Panc1 (cell line): ENCODE data around the gene CSTB. TPM values are rescaled to one million over a fixed set of nuclear protein-coding genes. Genes with fewer than 3 reads are reported as not detected.

ENCODE experiments used
- ATAC-seq: fragments of 200-7000 bp; cut with Tn5 transposase; 2 replicates; pipeline ENCODE4 v1.9.1; 2020; ENCODE audit warnings: mild to moderate bottlenecking, moderate library complexity
- BruUV-seq: library from RNA; stranded (reverse); fragments of 400-500 nt; replicated peaks from 2 replicates; lab custom pipeline; 2021; lab: Mats Ljungman, UMichigan
- CTCF ChIA-PET: fragments of 300-600 bp; sonication (Branson Sonifier 250); formaldehyde crosslinking; loops from one replicate; lab custom pipeline; 2022; ENCODE audit warnings: antibody characterized with exemption; lab: Charles Lee
- POLR2A ChIA-PET: fragments of 300-600 bp; sonication (Branson Sonifier 250); formaldehyde crosslinking; loops from one replicate; lab custom pipeline; 2022; ENCODE audit warnings: antibody characterized with exemption; lab: Charles Lee
- DNase-seq: peaks from one replicate; pipeline ENCODE4 v3.0.0-alpha.2; 2010; ENCODE audit warnings: low read depth, low spot score
- H3K27ac ChIP-seq: 2 replicates; pipeline ENCODE4 v1.5.1; 2011; ENCODE audit warnings: mild to moderate bottlenecking, low read length, inconsistent platforms
- H3K27me3 ChIP-seq: fragments of 200-500 bp; sonication (Bioruptor generic); 2 replicates; pipeline ENCODE4 v1.6.0; 2014; ENCODE audit warnings: low read length, inconsistent platforms; ENCODE audit not compliant: control insufficient read depth, insufficient read depth
- H3K36me3 ChIP-seq: fragments of 200-500 bp; sonication (Bioruptor generic); 2 replicates; pipeline ENCODE4 v1.5.1; 2014; ENCODE audit warnings: inconsistent platforms, mild to moderate bottlenecking, low read length, moderate library complexity; ENCODE audit not compliant: control insufficient read depth, insufficient read depth
- H3K4me1 ChIP-seq: 2 replicates; pipeline ENCODE4 v1.5.1; 2011; ENCODE audit warnings: inconsistent platforms, mild to moderate bottlenecking, low read length, moderate library complexity; ENCODE audit not compliant: control insufficient read depth, insufficient read depth
- H3K4me3 ChIP-seq, 2 experiments: 2 replicates each; pipeline ENCODE4 v1.5.1; 2011 to 2012; ENCODE audit warnings: low read depth in 2 of 2, low read length in 2 of 2, mild to moderate bottlenecking in 2 of 2, inconsistent platforms in 1 of 2, moderate library complexity in 1 of 2
- H3K9me3 ChIP-seq: fragments of 200-500 bp; sonication (Bioruptor generic); 2 replicates; pipeline ENCODE4 v1.5.1; 2014; ENCODE audit warnings: low read depth, mild to moderate bottlenecking, inconsistent platforms, low read length, moderate library complexity; ENCODE audit not compliant: control insufficient read depth, insufficient read depth
- POLR2AphosphoS5 ChIP-seq: IDR thresholded peaks from 2 replicates; pipeline ENCODE4 v1.6.1; 2012; ENCODE audit warnings: mild to moderate bottlenecking, low read depth, low read length, moderate library complexity
- SIN3A ChIP-seq: IDR thresholded peaks from 2 replicates; pipeline ENCODE4 v1.6.1; 2012; ENCODE audit warnings: low read depth, mild to moderate bottlenecking, low read length, moderate library complexity, borderline replicate concordance; ENCODE audit not compliant: insufficient read depth
- TCF7L2 ChIP-seq: IDR thresholded peaks from 2 replicates; pipeline ENCODE4 v1.6.1; 2011; ENCODE audit warnings: mild to moderate bottlenecking, low read depth, low read length, inconsistent platforms
- in situ Hi-C: cut with HindIII; loops from 2 replicates; pipeline ENCODE4 v1.10.0; 2016; ENCODE audit warnings: low sequenced_read_pairs, low pct_unique_long_range_greater_than_20kb
- intact Hi-C: fragments of 100-400 bp; cut with micrococcal nuclease; formaldehyde crosslinking; loops from one replicate; pipeline ENCODE4 v1.10.0; 2022; ENCODE audit not compliant: unreplicated experiment
- total RNA-seq: library from RNA; stranded (reverse); gene quantifications from one replicate; pipeline ENCODE4 v1.2.1, GENCODE V29; 2021; ENCODE audit not compliant: unreplicated experiment
- TF ChIP-seq, protein P1 (sequence below): fragments of 450-650 bp; IDR thresholded peaks from 2 replicates; pipeline ENCODE4 v1.5.1; 2017; ENCODE audit warnings: mild to moderate bottlenecking
- TF ChIP-seq, protein P2 (sequence below), 2 experiments: IDR thresholded peaks; 2 replicates each; pipeline ENCODE4 v1.6.1; 2011 to 2012; ENCODE audit warnings: low read depth in 2 of 2, control low read depth in 1 of 2, low read length in 1 of 2, mild to moderate bottlenecking in 1 of 2, moderate library complexity in 1 of 2; ENCODE audit not compliant: insufficient read depth in 1 of 2

Gene CSTB
- total RNA-seq, 1 experiment from 2014 or later, result 72.5 TPM

DNA sequence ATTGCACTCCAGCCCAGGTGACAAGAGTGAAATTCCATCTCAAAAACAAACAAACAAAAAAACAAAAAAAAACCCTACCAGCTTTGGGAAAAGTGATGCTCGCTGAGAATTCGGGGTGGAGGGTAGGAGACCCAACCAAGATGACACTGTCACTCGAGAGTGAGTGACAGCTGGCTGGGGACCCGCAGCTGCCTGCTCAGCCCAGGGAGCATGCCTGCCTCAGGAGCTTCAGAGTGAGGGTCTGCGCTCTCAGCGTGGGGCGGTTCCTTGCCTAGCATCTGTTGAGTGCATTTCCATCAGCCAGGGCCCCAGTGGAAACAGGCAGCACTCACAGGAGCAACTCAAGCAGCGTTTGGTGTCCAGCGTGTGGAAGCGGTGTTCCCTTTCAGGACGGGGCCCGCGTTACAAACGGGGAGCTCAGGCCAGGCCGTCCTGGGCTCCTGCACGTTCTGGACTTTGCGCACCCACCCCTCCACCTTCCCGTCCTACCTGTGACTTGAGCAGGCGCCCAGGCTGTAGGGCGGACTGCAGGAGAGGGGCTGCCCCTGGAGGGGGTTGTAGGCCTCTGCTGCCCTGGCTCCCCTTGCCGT, 5.9 kb downstream of the CSTB start:
- ChIA-PET POLR2A (no interaction called here), CTCF (no interaction called here)
- no peaks in the 10 kb centered on the region for H3K27me3 ChIP-seq
- intact Hi-C loops (no loop called here), in situ Hi-C loops (no loop called here)
- no peak overlapping the region for H3K4me3 ChIP-seq
- TF ChIP-seq, protein P1, sequence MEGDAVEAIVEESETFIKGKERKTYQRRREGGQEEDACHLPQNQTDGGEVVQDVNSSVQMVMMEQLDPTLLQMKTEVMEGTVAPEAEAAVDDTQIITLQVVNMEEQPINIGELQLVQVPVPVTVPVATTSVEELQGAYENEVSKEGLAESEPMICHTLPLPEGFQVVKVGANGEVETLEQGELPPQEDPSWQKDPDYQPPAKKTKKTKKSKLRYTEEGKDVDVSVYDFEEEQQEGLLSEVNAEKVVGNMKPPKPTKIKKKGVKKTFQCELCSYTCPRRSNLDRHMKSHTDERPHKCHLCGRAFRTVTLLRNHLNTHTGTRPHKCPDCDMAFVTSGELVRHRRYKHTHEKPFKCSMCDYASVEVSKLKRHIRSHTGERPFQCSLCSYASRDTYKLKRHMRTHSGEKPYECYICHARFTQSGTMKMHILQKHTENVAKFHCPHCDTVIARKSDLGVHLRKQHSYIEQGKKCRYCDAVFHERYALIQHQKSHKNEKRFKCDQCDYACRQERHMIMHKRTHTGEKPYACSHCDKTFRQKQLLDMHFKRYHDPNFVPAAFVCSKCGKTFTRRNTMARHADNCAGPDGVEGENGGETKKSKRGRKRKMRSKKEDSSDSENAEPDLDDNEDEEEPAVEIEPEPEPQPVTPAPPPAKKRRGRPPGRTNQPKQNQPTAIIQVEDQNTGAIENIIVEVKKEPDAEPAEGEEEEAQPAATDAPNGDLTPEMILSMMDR, result no peak
- TF ChIP-seq POLR2AphosphoS5, result no peak
- no peak for TF ChIP-seq SIN3A
- TF ChIP-seq, protein P2, sequence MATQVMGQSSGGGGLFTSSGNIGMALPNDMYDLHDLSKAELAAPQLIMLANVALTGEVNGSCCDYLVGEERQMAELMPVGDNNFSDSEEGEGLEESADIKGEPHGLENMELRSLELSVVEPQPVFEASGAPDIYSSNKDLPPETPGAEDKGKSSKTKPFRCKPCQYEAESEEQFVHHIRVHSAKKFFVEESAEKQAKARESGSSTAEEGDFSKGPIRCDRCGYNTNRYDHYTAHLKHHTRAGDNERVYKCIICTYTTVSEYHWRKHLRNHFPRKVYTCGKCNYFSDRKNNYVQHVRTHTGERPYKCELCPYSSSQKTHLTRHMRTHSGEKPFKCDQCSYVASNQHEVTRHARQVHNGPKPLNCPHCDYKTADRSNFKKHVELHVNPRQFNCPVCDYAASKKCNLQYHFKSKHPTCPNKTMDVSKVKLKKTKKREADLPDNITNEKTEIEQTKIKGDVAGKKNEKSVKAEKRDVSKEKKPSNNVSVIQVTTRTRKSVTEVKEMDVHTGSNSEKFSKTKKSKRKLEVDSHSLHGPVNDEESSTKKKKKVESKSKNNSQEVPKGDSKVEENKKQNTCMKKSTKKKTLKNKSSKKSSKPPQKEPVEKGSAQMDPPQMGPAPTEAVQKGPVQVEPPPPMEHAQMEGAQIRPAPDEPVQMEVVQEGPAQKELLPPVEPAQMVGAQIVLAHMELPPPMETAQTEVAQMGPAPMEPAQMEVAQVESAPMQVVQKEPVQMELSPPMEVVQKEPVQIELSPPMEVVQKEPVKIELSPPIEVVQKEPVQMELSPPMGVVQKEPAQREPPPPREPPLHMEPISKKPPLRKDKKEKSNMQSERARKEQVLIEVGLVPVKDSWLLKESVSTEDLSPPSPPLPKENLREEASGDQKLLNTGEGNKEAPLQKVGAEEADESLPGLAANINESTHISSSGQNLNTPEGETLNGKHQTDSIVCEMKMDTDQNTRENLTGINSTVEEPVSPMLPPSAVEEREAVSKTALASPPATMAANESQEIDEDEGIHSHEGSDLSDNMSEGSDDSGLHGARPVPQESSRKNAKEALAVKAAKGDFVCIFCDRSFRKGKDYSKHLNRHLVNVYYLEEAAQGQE (IDR thresholded peaks at IDR 0.05; ENCODE audit: insufficient read depth in 1 of 2, low read depth in 2 of 2, low read length in 1 of 2), result no peak
- no peak for TF ChIP-seq TCF7L2
- no peaks in the 10 kb centered on the region for H3K9me3 ChIP-seq
- peaks cover 22% of the 10 kb centered on the region for H3K4me1 ChIP-seq
- DNase-seq, result no peak
- no peak for ATAC-seq
- no TSS peak for BruUV-seq
- no peak overlapping the region for H3K27ac ChIP-seq
- H3K36me3 ChIP-seq, result no peaks in the 10 kb centered on the region

DNA sequence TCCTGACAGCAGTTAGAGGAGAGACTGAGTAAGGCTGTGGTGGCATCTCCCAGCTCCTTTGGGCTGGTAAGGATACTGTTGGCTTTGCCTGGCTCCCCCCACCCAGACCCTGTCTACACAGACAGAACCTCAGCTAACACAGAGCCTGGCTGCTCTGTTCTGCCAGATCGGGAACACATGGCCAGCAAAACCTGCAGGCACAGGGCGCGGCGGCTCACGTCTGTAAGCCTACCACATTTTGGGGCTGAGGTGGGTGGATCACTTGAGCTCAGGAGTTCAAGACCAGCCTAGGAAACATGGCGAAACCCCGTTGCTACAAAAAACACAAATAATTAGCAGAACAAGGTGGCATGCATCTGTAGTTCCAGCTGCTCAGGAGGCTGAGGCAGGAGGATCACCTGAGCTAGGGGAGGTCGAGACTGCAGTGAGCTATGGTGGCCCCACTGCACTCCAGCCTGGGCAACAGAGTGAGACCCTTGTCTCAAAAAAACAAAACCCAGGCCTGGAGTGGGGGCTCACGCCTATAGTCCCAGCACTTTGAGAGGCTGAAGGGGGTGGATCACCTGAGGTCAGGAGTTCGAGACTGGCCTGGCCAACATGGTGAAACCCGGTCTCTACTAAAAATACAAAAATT, 6.7 kb downstream of the CSTB start:
- Histone ChIP-seq H3K36me3 (no peaks in the 10 kb centered on the region), H3K27ac (no peak overlapping the region), H3K9me3 (no peaks in the 10 kb centered on the region), H3K27me3 (no peaks in the 10 kb centered on the region), H3K4me1 (peaks cover 23% of the 10 kb centered on the region), H3K4me3 (no peak overlapping the region)
- TF ChIP-seq, protein P2 (IDR thresholded peaks at IDR 0.05; ENCODE audit: insufficient read depth in 1 of 2, low read depth in 2 of 2, low read length in 1 of 2), result no peak
- TF ChIP-seq TCF7L2 (no peak), SIN3A (no peak), POLR2AphosphoS5 (no peak)
- TF ChIP-seq, protein P1, result no peak
- ChIA-PET CTCF (interaction anchor here (0.7 kb wide), 1 partner anchor 169 kb away, joined by 3 read pairs; no protein-coding TSS in a partner anchor), POLR2A (no interaction called here)
- no TSS peak for BruUV-seq
- DNase-seq, result no peak
- intact Hi-C loops (no loop called here), in situ Hi-C loops (no loop called here)
- ATAC-seq, result no peak
